Fibroblast of skin of abdomen (primary cell): ENCODE data around the gene ANKRD17.
A peak's percentile ranks its signal among the peaks of the same experiment; 100 is the strongest.

Experiments used
- DNase-seq: peaks from one replicate; pipeline ENCODE4 v3.0.0-alpha.2; 2013

Gene ANKRD17

DNA sequence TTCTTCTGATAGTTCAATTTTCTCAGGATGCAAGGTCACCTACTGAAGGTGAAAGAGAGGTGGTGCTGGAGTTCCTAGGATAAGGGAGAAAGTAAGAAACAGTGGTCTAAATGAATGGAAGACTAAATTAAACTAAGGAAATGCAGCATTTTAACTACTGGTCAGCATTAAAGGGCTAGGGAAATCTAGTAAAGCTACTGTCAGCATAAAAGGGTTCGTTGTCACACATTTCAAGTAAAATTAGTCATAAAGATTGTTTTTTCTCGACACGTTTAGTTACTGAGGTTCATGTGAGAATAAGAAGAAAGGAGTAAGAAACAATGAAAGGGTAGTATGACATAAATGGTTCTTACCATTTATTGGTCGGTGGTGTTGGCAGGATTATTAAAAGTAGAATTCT, 149.1 kb downstream of the ANKRD17 start:
- no peak for DNase-seq

DNA sequence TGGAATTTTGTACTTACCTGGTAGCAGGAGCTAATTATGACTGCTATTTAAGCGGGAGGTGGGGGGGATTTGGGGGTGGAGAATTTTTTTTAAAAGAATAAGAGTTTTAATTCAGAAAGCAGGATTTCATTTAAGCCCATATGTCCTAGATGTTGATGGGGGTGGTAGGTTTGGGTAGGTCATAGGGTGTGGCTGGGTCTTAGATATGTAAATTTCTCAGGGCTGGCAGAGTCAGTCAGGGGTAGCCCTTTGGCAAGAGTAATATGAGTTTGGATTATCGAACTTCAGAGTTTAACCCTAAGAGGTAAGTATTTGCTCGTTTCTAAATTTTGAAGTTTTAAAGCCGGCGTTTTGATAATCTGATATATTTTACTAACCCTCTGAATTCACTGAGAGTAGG, 153.9 kb downstream of the ANKRD17 start:
- no peak for DNase-seq

DNA sequence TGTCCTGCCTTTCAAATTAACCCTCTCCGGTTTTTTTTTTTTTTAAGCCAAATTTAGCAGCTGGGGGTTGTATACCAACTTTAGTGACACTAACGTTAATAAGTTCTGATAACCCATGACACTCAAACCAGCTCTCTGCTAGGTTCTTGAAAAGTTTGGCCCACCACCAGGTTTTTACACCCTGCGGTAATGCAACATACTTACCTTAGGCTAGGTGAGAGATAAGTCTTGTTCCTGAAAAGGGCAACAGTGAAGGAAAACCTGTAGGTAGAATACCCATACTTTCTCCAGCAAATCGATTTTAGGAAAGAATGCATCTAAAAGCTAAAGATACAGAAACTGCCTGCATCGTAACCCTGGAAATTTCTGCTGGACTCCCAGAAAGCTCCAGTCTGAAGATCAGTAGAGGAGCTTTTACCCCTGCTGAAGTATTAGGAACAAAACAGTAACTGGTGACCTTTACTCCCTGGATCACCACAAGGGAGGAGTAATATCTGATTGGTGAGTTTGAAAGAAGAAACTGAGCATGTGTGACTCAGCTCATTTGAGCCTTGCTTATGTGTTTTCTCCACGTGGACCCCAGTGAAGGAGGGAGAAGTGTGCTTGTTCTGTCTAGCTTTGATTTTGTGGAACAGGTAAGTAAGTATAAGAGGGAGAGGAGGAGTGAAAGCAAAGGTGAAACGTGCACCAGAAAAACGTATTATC, 154.6 kb downstream of the ANKRD17 start:
- DNase-seq: no peak

DNA sequence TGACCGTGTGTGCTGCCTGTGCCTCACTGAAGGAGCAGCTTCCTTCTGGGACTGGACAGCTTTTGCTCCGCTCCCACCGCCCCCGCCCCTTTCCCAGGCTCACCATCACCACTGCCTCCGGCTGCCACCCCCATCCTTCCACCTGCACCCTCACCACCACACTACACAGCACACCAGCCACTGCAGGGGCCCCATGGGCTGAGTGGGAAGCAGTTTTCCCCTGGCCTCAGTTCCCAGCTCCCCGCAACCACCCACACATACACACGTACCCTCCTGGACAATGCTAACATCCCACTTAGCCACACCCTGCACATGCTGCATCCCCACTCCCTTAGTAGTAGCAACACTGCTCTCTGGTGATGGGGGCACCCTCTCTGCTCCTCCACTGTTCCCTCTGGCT, 159.5 kb downstream of the ANKRD17 start:
- DNase-seq: no peak

DNA sequence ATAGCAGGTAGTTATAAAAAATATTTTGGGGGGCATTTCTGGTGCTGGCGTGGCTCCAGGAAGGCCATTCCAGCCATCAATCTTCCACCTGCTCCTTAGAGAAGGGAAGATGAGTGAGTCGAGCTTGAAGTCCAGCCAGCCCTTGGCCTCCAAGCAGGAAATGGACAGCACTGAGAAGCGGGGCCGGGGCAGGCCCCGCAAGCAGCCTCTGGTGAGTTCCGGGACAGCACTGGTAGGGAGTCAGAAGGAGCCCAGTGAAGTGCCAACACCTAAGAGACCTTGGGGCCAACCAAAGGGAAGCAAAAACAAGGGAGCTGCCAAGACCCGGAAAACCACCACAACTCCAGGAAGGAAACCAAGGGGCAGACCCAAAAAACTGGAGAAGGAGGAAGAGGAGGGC, 159.9 kb downstream of the ANKRD17 start:
- DNase-seq: no peak

DNA sequence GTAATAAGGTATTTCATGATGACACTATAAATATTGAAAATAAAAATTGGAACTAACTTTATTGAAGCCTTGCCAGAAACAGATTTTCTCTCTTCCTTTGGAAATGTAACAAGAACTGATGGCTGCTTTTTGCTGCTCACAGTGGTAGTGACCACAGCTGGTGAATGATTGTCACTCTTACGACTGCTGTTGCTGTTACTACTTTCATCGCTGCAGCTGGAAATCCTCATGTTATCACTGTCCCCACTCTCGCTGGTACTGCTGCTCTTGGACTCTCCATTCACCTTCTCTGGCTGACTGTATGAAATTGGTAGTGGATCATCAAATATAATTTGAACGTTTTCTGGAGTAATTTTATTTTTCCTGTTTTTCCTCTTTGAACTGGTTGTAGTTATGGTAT, 160.6 kb downstream of the ANKRD17 start:
- no peak for DNase-seq

DNA sequence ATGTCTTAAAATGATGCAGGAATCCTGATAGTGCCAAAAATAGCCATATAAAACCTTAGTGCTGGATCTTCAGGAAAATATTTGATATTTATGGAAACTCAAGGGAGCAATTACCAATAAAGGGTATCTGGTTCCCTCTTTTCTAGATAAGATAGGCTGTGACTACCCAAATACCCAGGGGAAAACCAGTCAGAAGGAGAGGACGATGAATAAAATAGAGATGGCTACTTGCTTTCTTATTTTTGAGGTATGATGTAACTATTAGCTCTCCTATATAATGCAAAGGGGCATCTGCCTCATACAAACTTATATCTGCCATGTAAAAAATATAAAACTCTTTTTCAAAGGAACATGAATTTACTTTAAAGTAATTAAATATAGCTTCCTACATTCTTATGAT, 165.7 kb downstream of the ANKRD17 start:
- DNase-seq: no peak

DNA sequence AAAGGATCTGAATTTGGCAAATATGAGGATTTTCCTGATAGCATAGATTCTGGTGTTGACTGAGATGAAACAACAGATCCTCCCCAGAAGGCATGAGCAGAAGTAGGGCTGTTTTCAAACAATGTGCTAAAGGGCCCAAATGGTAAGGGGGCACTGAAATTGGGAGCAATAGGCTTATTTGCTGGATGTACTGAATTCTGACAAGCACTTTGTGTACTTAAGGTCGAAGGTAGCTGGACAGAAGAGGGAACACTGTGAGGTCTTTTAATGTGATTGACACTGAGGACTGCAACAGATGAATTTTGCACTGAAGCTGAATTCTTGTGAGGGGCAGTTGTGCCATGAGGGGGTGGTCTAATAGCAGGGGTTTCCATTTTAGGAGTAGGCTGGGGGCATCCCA, 167.9 kb downstream of the ANKRD17 start:
- DNase-seq: no peak

DNA sequence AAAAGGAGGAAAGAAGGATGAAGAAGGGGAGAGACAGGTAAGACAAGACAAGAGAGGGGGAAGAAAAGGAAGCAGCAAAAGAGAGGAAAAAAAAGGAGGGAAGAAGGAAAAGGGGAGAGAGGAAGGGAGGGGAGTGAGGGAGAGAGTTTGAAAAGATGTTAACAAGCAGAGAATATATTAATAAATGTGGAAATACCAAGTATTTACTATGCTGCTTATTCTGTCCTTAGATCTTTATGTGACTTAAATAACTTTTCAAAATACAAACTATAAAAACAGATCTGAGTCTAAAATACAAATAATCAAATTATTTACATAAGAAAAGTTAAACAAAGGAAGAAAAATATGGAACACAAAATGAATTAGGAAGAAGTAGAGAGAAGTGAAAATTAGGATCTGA, 170.7 kb downstream of the ANKRD17 start:
- no peak for DNase-seq

DNA sequence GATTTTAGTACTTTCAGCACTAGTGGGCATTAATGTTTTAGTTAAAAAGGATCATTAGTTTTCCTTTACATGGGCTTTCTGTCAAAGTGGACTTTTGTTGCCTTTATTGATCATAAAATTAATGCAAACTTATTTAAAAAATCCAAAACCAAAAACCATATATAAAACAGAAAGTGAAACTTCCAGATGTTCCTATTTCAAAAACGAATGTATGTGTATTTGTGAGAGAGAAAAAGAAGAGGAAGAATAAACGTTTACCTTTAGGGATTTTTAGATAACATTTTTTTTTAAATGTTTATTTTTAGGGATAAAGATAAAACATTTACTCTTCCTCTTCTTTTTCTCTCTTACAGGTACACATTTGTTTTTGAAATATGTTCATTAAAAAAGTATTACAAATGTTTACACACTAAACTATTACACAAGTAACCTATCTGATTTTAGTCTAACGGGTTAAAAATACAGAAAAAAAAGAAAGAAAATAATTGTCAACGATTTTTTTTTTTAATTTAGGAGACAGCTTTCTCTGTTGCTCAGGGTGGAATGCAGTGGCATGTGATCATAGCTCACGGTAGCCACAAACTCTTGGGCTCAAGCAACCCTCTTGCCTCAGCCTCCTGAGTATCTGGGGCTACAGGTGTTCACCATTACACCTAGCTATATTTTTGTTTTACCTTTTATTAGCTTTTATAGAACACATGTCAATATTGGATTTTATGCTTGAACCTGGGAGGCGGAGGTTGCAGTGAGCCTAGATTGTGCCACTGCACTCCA, 172.3 kb downstream of the ANKRD17 start:
- no peak for DNase-seq

DNA sequence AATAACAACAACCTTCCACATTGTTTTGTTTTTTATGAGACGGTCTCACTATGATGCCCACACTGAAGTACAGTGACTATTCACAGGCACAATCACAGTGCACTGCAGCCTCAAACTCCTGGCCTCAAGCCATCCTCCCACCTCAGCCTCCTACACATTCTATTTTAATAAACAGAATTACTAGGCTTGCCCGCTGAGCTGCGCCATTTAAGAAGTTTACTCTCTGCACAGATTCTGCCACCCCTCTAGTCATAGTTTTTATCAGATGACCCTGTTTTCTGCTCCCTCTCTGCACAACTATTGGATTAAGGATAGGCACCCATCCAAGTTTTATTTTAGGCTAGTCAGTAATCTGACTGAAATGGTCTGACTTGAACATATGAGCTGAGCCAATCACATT, 177.8 kb downstream of the ANKRD17 start:
- no peak for DNase-seq

DNA sequence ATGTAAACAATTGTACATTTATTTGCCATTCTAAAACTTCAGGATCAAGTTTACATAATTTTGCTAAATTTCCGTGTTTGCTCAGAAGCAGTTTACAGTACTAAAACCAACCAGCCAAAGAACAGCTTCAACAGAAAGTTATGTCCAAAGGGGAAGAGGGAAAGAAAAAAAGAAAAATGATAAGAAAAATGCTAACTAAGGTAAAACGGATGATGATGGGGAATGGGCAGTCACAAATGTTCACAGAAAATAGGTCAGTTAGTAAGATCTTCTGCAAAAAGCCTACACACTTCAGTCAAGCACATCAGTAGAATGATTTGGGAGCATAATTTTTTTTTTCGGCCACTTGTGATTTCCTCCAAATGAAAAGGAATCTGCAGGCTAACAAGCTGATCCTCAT, 182.8 kb downstream of the ANKRD17 start:
- no peak for DNase-seq

DNA sequence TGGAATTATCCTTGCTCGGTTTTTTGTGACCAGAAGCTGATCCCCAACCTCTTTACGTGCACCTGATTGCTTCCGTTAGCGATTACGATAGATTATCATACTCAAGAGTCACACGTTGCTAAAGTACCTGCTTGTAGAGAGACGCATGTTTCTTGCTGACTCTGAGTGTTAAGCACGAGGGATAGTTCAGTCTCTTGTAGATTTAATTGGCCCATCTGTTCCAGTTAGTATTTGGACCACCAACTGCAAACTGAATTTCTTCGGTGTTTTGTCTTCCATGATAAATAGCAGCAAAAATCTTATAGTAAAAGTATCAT, 188.6 kb downstream of the ANKRD17 start:
- no peak for DNase-seq

DNA sequence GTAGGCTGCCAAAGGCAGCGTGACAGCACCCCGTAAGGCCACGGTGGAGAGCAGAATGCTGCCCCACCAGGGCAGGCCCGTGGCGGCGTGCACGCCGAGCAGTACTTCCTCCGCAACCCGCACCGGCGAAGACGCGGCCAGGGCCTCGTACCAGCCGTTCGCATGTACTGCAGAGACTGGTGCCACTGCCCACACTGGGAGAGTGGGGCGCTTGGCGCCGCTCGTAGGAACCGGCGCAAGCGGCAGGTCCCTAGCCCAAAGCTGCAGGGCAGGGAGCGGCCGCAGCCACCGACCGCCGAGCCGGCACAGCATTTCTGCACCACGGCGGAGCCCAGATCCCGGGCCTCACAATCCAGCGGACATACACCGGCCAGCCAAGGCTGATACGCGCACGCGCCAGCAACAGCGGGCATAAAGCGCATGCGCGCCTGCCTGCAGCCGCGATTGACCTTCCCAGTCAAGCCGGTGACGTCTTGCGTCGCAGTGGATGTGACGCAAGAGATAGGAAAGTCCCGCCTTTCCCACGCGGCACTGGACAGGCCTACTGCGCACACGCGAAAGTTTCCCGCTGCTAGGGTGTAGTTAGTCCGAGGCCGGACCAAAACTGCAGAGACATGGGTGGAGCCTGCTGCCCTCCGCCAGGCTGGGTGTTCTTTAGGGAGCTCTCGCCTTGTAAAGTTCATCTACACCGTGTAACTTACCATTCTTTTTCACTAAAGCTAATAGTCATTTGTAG, 189.1 kb downstream of the ANKRD17 start, which contains the start of gene COX18:
COX18 (minus strand) TSS at position 379 of the 736 bp plus-strand sequence; CDS start at position 312, 67 bp downstream.
- DNase-seq: peak; percentile 99

DNA sequence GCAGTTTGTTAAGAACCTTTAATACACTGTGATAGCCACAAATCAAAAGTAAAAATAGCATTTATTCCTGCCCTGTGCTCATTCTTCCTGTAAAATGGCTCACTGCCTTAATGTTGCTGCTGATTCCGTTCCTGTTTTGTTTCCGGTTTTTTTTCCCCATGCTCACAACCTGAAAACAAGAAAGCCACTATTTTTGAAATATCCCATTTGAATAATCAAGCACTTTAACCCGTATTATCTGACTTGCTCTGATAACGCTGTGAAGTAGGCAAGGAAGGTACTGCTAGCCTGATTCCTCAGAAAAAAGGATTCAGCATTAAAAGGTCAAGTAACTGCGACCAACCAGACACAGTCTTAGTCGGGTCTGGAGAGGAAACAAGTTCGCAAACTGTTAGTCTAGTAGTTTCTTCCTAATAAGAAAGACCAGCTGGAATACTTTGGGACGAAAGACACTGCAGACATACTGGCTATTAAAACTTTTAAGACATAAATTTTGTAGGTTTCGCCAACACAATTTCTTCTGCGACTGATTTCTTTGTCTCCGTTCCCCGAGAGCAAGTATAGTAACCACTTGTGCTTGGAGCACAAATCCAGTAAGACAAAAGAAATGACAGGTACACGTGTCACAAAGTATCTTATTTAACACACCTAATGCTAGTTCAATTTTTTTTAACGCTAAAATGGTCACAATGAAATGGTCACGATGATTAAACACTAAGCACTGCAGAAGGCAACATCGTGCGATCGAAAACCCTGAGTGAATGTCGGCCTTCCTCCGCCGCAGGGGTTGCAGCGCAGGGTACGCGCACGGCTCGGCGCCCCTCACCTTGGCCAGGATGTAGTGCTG, 189.9 kb downstream of the ANKRD17 start:
- peak; percentile 10 for DNase-seq

DNA sequence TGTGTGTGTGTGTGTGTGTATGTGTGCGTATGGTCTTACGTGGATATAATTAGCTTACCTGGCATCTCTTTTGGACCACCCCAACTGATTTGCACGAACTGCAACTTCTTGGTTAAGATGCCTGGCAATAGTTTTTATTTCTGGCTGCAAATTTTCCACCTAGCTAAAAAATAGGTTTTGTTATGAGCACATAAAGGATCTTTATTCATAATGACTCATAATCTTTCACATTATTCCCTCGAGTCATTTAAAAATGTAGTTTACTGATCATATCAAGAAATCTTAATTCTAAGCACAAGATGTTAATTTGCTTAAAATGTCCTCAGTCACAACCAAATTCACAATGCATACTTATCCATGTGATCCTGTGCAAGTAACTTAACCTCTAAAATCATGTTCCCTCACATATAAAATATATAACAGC, 190.6 kb downstream of the ANKRD17 start:
- DNase-seq: no peak

DNA sequence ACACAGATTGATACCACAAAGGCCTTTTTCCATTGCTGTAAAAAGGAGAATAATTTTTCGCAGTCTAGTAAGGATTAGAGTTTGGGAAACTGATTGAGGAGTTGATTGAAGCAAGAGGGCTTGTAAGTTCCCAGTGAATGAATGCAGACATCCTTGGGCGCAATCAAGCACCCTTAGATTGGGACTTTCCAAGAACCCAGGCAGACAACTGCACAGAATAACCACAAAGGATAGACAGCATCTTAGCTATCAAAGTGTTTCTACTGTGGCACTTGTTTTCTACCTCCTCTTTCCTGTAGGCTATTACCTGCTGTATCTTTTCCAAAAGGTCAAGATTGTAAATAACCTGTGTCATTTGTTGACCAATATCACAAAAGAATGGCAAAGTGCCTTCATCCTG, 191.7 kb downstream of the ANKRD17 start:
- no peak for DNase-seq

DNA sequence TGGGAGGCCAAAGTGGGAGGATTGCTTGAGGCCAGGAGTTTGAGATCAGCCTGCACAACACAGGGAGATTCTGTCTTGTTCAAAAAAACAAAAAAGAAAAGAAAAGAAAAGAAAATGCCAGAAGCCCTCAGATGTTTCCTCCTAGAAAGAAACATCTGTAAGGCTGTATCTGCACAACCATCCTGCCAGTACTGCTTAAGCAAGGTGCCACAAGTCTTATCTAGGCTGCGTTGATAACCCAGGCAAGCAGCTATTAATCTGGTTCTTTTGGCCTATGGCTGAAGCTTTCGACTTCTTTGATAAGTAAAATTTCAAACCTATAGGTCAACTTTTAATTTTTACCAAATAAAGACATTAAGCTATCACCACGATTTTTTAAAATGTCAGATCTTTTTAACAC, 192.2 kb downstream of the ANKRD17 start:
- DNase-seq: no peak

DNA sequence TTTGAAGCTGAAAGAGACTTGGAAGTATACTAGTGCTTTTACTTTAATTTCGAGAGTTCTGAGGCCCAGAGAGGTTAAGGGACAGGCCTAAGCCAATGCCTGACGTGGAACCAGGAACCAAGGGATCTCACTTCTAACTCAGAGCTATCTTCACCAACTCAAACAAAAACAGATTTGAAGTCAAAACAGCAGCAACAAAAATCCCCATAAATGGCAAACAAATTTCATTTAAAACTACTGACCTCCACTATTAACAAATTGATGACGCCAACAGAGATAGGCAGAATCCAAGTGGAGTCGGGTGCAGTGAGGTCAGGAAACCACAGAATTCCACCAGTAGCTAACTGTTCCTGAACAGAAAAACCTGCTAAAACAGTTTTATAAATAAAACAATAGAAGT, 194.1 kb downstream of the ANKRD17 start:
- DNase-seq: no peak

DNA sequence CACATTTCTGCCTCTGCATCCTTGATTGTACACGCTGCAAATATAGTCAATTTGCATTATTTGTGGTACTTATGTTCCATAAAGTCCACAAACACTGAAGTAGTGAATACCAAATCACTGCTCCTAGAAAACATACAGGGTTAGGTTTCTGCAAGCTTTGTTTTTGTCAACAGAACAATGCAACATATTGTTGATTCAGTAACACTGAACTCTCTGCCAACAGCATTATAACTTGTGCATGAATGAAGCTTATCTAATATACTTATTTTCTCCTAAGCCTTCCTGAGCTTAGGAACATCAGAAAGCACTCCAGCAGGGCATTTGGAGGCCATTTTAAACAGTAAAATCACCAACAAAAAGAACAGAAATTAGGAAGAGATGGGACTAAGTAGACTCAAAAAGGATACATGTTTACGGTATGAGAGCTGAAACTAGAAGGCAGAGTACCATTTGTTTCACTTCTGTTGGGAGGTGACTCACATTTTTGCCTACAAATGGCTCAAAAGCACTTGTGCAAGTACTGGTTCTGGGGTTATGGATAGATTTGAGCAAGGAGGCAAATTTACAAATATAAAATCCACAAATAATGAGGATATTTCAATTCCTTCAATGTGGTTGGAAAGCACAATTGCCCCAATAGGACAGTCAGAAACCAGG, 203.2 kb downstream of the ANKRD17 start:
- no peak for DNase-seq

DNA sequence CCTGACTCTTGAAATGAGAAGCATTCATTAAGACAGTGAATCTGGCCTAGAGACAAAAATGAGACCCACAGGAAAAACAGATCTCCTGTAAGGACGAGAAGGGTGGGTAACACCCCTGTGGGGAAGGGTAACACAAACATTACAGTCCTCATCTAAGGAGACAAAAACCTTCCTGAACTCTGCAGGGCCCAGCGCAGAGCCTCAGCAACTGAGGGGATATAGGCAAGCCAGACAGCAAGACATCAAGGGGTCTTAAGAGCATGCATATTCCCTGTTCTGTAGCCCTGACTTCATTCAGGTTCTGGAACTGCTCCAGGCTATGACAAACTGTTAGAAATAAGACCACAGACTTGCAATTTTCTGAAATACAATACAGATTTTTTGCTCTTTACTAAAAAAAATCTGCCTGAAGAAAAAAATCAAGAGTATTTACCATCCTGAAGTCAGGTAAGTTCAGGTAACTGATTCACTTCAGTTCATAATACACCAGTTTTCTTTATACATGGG, 204.6 kb downstream of the ANKRD17 start:
- peak; percentile 54 for DNase-seq

DNA sequence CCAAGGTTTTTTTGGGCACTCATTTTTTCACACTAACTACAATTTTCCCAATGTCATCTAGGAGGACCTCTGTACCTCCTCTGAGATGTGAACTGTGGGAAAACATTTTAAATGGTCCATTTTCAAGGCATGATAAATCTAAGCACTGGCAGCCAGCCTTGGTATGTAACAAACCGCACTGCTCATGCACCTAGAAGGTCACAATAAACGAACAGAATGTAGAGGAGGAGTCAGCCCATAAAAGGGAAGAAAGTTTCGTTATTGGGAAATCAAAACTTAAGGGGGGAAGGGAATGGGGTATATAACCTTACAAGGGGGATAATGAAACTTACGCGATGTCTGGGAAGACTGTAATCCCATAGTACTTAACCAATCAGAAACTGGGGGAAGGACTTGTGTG, 205.5 kb downstream of the ANKRD17 start:
- DNase-seq: no peak
